NCI-H1417 (cell line): Measurements from ENCODE around the gene AKR1C8.
"Not testable (repeated sequence)": the region's sequence is repeated elsewhere in the genome, so short reads cannot be mapped to it uniquely, and the experiment has no call there.

Experiments
- DNase-seq, 3 experiments: peaks; one replicate each; lab custom pipeline; 2025; lab: John Stamatoyannopoulos, UW

Gene AKR1C8

GRCh38 chr10:5168897-5169420 is 16.0 kb downstream of the AKR1C8 start:
- DNase-seq = peak in 1 of 3 experiments; percentile 0

- peak in 2 of 3 experiments; percentile 1 to 16 for DNase-seq
Observed at GRCh38 chr10:5165738-5166137, 19.2 kb downstream of the AKR1C8 start.

GRCh38 chr10:5163487-5163886 is 21.5 kb downstream of the AKR1C8 start:
- no peak for DNase-seq

GRCh38 chr10:5159126-5159525 is 25.8 kb downstream of the AKR1C8 start:
- no peak for DNase-seq

GRCh38 chr10:5157501-5157900 is 27.4 kb downstream of the AKR1C8 start:
- no peak for DNase-seq

GRCh38 chr10:5155951-5156350 is 29.0 kb downstream of the AKR1C8 start:
- no peak for DNase-seq

- DNase-seq = no peak
Observed at GRCh38 chr10:5151076-5151475, 33.9 kb downstream of the AKR1C8 start.

GRCh38 chr10:5148678-5149032 is 36.3 kb downstream of the AKR1C8 start:
- no peak for DNase-seq

GRCh38 chr10:5147981-5148677 is 36.8 kb downstream of the AKR1C8 start:
- DNase-seq = no peak

GRCh38 chr10:5147255-5147980 is 37.5 kb downstream of the AKR1C8 start:
- no peak for DNase-seq

GRCh38 chr10:5146920-5147254 is 38.1 kb downstream of the AKR1C8 start:
- no peak for DNase-seq

- DNase-seq = no peak
Observed at GRCh38 chr10:5143137-5143536, 41.8 kb downstream of the AKR1C8 start.

GRCh38 chr10:5142199-5142598 is 42.8 kb downstream of the AKR1C8 start:
- DNase-seq = no peak

- DNase-seq = not testable (repeated sequence)
Observed at GRCh38 chr10:5137699-5138098, 47.3 kb downstream of the AKR1C8 start.

- no peak for DNase-seq
Observed at GRCh38 chr10:5136468-5137087, 48.4 kb downstream of the AKR1C8 start.

- DNase-seq = no peak
Observed at GRCh38 chr10:5135581-5135980, 49.4 kb downstream of the AKR1C8 start.

- no peak for DNase-seq
Observed at GRCh38 chr10:5125315-5126044, 59.5 kb downstream of the AKR1C8 start.

GRCh38 chr10:5123886-5124285 is 61.1 kb downstream of the AKR1C8 start:
- no peak for DNase-seq

GRCh38 chr10:5119997-5120396 is 65.0 kb downstream of the AKR1C8 start:
- DNase-seq = not testable (repeated sequence)

- DNase-seq = no peak
Observed at GRCh38 chr10:5117026-5117425, 67.9 kb downstream of the AKR1C8 start.

GRCh38 chr10:5116621-5117020 is 68.3 kb downstream of the AKR1C8 start:
- no peak for DNase-seq

- DNase-seq = not testable (repeated sequence)
Observed at GRCh38 chr10:5109861-5110260, 75.1 kb downstream of the AKR1C8 start.
